HEK293 (cell line): ENCODE measurements around the gene STRBP.
A peak's percentile ranks its signal among the peaks of the same experiment; 100 is the strongest.

Experiments used
- CTCF ChIA-PET: fragments of 350-600 bp; formaldehyde crosslinking; extraction: SDS; loops from one replicate; lab custom pipeline; 2021; ENCODE audit warnings: antibody characterized with exemption; lab: Yijun Ruan, JAX
- POLR2A ChIA-PET: fragments of 300-600 bp; formaldehyde crosslinking; extraction: SDS; loops from one replicate; lab custom pipeline; 2020; ENCODE audit warnings: antibody characterized with exemption, inconsistent platforms; lab: Yijun Ruan, JAX
- H3K27ac ChIP-seq: fragments of 200-500 bp; sonication (Bioruptor generic); 2 replicates; pipeline ENCODE4 v1.5.1; 2014; ENCODE audit warnings: low read depth, low read length, control low read depth, inconsistent platforms; ENCODE audit errors: extremely low read depth
- H3K36me3 ChIP-seq, 2 experiments: fragments of 200-500 bp in 1 of 2; sonication (Bioruptor generic) in 1 of 2; 1 replicate in 1 of 2; 2 replicates in 1 of 2; pipeline ENCODE4 v1.5.1; 2014 to 2017; ENCODE audit warnings: inconsistent platforms in 2 of 2, low read length in 2 of 2; ENCODE audit not compliant: control insufficient read depth in 2 of 2, insufficient read depth in 1 of 2
- H3K4me1 ChIP-seq: fragments of 200-500 bp; sonication (Bioruptor generic); 2 replicates; pipeline ENCODE4 v1.5.1; 2014; ENCODE audit warnings: mild to moderate bottlenecking, low read length, inconsistent platforms; ENCODE audit not compliant: control insufficient read depth, insufficient read depth
- H3K4me3 ChIP-seq: 2 replicates; pipeline ENCODE4 v1.5.1; 2011; ENCODE audit warnings: low read depth, mild to moderate bottlenecking, control low read depth, low read length, moderate library complexity
- H3K9me3 ChIP-seq: fragments of 200-500 bp; sonication (Bioruptor generic); 2 replicates; pipeline ENCODE4 v1.5.1; 2014; ENCODE audit warnings: low read depth, low read length, inconsistent platforms; ENCODE audit not compliant: control insufficient read depth, insufficient read depth
- GLIS1 ChIP-seq: fragments of 450-650 bp; formaldehyde crosslinking; IDR thresholded peaks from 2 replicates; pipeline ENCODE4 v1.5.1; 2016; ENCODE audit warnings: missing biosample characterization, missing genetic modification characterization
- HOXA7 ChIP-seq: sonication (generic); formaldehyde crosslinking; IDR thresholded peaks from 2 replicates; pipeline ENCODE4 v1.8.1; 2022; ENCODE audit warnings: missing genetic modification reagents, borderline replicate concordance
- KLF1 ChIP-seq: fragments of 450-650 bp; formaldehyde crosslinking; IDR thresholded peaks from 2 replicates; pipeline ENCODE4 v1.5.1; 2016; ENCODE audit warnings: missing biosample characterization, missing genetic modification characterization
- KLF10 ChIP-seq: fragments of 450-650 bp; IDR thresholded peaks from 2 replicates; pipeline ENCODE4 v1.5.1; 2018; ENCODE audit warnings: missing biosample characterization, mild to moderate bottlenecking, missing genetic modification characterization
- MYNN ChIP-seq: fragments of 450-650 bp; formaldehyde crosslinking; IDR thresholded peaks from 2 replicates; pipeline ENCODE4 v1.5.1; 2016; ENCODE audit warnings: missing biosample characterization, missing genetic modification characterization, borderline replicate concordance
- TRIM28 ChIP-seq: IDR thresholded peaks from 2 replicates; pipeline ENCODE4 v1.6.1; 2011; ENCODE audit warnings: low read length, control low read depth, borderline replicate concordance
- ZBTB20 ChIP-seq: fragments of 450-650 bp; formaldehyde crosslinking; IDR thresholded peaks from 2 replicates; pipeline ENCODE4 v1.5.1; 2016; ENCODE audit warnings: missing biosample characterization, missing genetic modification characterization
- ZFHX2 ChIP-seq: fragments of 450-650 bp; formaldehyde crosslinking; conservative IDR thresholded peaks from 2 replicates; pipeline ENCODE4 v1.5.1; 2016; ENCODE audit warnings: missing biosample characterization, missing genetic modification characterization
- ZNF114 ChIP-seq: fragments of 450-650 bp; formaldehyde crosslinking; IDR thresholded peaks from 2 replicates; pipeline ENCODE4 v1.5.0; 2017; ENCODE audit warnings: missing biosample characterization, missing genetic modification characterization
- ZNF133 ChIP-seq: fragments of 450-650 bp; formaldehyde crosslinking; IDR thresholded peaks from 2 replicates; pipeline ENCODE4 v1.5.1; 2016; ENCODE audit warnings: missing biosample characterization, missing genetic modification characterization
- ZNF140 ChIP-seq: fragments of 450-650 bp; formaldehyde crosslinking; IDR thresholded peaks from 2 replicates; pipeline ENCODE4 v1.5.1; 2016; ENCODE audit warnings: missing biosample characterization, missing genetic modification characterization
- ZNF155 ChIP-seq: fragments of 450-650 bp; formaldehyde crosslinking; IDR thresholded peaks from 2 replicates; pipeline ENCODE4 v1.5.1; 2016; ENCODE audit warnings: missing biosample characterization, missing genetic modification characterization
- ZNF341 ChIP-seq: fragments of 450-650 bp; formaldehyde crosslinking; IDR thresholded peaks from 2 replicates; pipeline ENCODE4; 2016; ENCODE audit warnings: low read depth, missing biosample characterization, missing genetic modification characterization
- ZNF391 ChIP-seq: fragments of 450-650 bp; formaldehyde crosslinking; IDR thresholded peaks from 2 replicates; pipeline ENCODE4 v1.5.1; 2016; ENCODE audit warnings: low read depth, missing biosample characterization, missing genetic modification characterization, borderline replicate concordance
- ZNF404 ChIP-seq: fragments of 450-650 bp; formaldehyde crosslinking; IDR thresholded peaks from 2 replicates; pipeline ENCODE4 v1.5.1; 2017; ENCODE audit warnings: missing biosample characterization, missing genetic modification characterization
- ZNF426 ChIP-seq: fragments of 450-650 bp; formaldehyde crosslinking; IDR thresholded peaks from 2 replicates; pipeline ENCODE4 v1.5.1; 2017; ENCODE audit warnings: missing biosample characterization, missing genetic modification characterization, mild to moderate bottlenecking, inconsistent platforms, moderate library complexity
- ZNF48 ChIP-seq: fragments of 450-650 bp; formaldehyde crosslinking; IDR thresholded peaks from 2 replicates; pipeline ENCODE4 v1.5.1; 2016; ENCODE audit warnings: missing biosample characterization, missing genetic modification characterization
- ZNF549 ChIP-seq: fragments of 450-650 bp; IDR thresholded peaks from 2 replicates; pipeline ENCODE4 v1.5.1; 2018; ENCODE audit warnings: missing biosample characterization, missing genetic modification characterization, mild to moderate bottlenecking, inconsistent platforms, moderate library complexity
- ZNF561 ChIP-seq: fragments of 450-650 bp; IDR thresholded peaks from 2 replicates; pipeline ENCODE4 v1.5.1; 2018; ENCODE audit warnings: missing biosample characterization, missing genetic modification characterization, borderline replicate concordance
- ZNF610 ChIP-seq: fragments of 450-650 bp; formaldehyde crosslinking; IDR thresholded peaks from 2 replicates; pipeline ENCODE4 v1.5.1; 2016; ENCODE audit warnings: missing biosample characterization, missing genetic modification characterization, borderline replicate concordance
- ZNF658 ChIP-seq: fragments of 450-650 bp; formaldehyde crosslinking; IDR thresholded peaks from 2 replicates; pipeline ENCODE4; 2016; ENCODE audit warnings: missing biosample characterization, missing genetic modification characterization
- ZNF660 ChIP-seq: fragments of 450-650 bp; IDR thresholded peaks from 2 replicates; pipeline ENCODE4 v1.5.1; 2018; ENCODE audit warnings: missing biosample characterization, mild to moderate bottlenecking, missing genetic modification characterization
- ZNF830 ChIP-seq: fragments of 450-650 bp; IDR thresholded peaks from 2 replicates; pipeline ENCODE4 v1.5.0; 2018; ENCODE audit warnings: missing biosample characterization, missing genetic modification characterization, low read depth, mild to moderate bottlenecking, moderate library complexity
- ZNF837 ChIP-seq: fragments of 450-650 bp; formaldehyde crosslinking; IDR thresholded peaks from 2 replicates; pipeline ENCODE4 v1.5.1; 2016; ENCODE audit warnings: missing biosample characterization, missing genetic modification characterization
- ZXDB ChIP-seq: fragments of 450-650 bp; formaldehyde crosslinking; IDR thresholded peaks from 2 replicates; pipeline ENCODE4 v1.5.1; 2016; ENCODE audit warnings: missing biosample characterization, missing genetic modification characterization
- TF ChIP-seq, protein P1 (sequence below): fragments of 450-650 bp; formaldehyde crosslinking; IDR thresholded peaks from 2 replicates; pipeline ENCODE4 v1.5.1; 2016; ENCODE audit warnings: missing biosample characterization, missing genetic modification characterization
- TF ChIP-seq, protein P2 (sequence below): fragments of 450-650 bp; formaldehyde crosslinking; IDR thresholded peaks from 2 replicates; pipeline ENCODE4 v1.5.1; 2016; ENCODE audit warnings: missing biosample characterization, missing genetic modification characterization
- TF ChIP-seq, protein P3 (sequence below): fragments of 450-650 bp; formaldehyde crosslinking; IDR thresholded peaks from 2 replicates; pipeline ENCODE4 v1.5.1; 2016; ENCODE audit warnings: missing biosample characterization, missing genetic modification characterization
- TF ChIP-seq, protein P4 (sequence below): fragments of 450-650 bp; formaldehyde crosslinking; IDR thresholded peaks from 2 replicates; pipeline ENCODE4 v1.5.1; 2017; ENCODE audit warnings: missing biosample characterization, missing genetic modification characterization
- TF ChIP-seq, protein P5 (sequence below): fragments of 450-650 bp; formaldehyde crosslinking; IDR thresholded peaks from 2 replicates; pipeline ENCODE4 v1.5.1; 2016; ENCODE audit warnings: missing biosample characterization, missing genetic modification characterization

The STRBP gene

DNA sequence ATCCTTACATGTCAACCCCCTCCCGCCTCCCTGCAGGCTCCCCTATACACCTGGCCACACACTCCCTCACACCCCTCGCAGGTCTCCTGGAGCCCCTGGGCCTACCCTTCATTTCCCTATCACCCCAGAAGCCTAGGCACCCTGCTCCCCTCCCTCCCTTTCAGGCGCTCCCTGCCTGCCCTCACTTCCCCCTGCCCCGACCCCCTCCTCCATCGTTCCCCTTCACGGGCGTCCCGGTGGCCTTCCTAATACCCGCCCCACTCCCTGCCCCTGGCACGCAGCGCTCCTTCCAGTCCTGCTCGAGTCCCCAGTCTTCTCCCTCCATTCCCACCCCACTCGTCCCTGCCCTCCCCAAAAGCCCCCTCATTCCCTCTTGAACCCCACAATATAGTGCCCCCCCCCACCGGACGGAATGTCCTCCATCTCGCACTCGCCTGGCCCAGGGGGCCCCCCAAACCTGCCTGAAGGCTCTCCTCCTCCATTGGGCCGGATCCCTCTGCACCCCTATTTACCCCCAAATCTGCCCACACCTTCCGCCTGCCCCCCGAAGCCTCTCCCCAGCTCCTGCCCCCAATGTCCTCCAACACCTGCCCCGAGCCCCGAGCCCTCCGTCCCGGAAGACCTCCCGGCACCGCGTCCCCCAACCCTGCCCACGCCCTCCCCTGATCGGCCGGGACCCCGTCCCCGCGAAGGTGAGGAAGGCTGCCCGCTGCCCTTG, 746 bp downstream of the STRBP start:
- Histone ChIP-seq H3K36me3 (no peaks in the 10 kb centered on the region), H3K4me1 (0 out of 2 replicates have a peak, but pooled peaks cover 2% of the 10 kb centered on the region), H3K9me3 (no peaks in the 10 kb centered on the region), H3K27ac (peak overlapping the region; percentile 64; the same call in 1 of the 2 replicates), H3K4me3 (peak overlapping the region; percentile 80)
- POLR2A ChIA-PET, result no interaction called here
- CTCF ChIA-PET, result no interaction called here
- TF ChIP-seq ZNF426 (tag by site-specific recombination), result no peak
- peak; percentile 30; the same call in 1 of the 2 replicates for TF ChIP-seq ZNF341 (tag by site-specific recombination)
- TF ChIP-seq ZNF660, result no peak
- TF ChIP-seq, protein P1, sequence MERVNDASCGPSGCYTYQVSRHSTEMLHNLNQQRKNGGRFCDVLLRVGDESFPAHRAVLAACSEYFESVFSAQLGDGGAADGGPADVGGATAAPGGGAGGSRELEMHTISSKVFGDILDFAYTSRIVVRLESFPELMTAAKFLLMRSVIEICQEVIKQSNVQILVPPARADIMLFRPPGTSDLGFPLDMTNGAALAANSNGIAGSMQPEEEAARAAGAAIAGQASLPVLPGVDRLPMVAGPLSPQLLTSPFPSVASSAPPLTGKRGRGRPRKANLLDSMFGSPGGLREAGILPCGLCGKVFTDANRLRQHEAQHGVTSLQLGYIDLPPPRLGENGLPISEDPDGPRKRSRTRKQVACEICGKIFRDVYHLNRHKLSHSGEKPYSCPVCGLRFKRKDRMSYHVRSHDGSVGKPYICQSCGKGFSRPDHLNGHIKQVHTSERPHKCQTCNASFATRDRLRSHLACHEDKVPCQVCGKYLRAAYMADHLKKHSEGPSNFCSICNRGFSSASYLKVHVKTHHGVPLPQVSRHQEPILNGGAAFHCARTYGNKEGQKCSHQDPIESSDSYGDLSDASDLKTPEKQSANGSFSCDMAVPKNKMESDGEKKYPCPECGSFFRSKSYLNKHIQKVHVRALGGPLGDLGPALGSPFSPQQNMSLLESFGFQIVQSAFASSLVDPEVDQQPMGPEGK (tag by site-specific recombination), result peak; percentile 79
- TF ChIP-seq MYNN (tag by site-specific recombination), result no peak
- TF ChIP-seq ZNF404 (tag by site-specific recombination), result no peak
- TF ChIP-seq ZFHX2 (tag by site-specific recombination), result peak; percentile 49
- no peak for TF ChIP-seq ZNF658
- peak; percentile 12; the same call in 1 of the 2 replicates for TF ChIP-seq ZNF391 (tag by site-specific recombination)
- no peak for TF ChIP-seq ZNF155 (tag by site-specific recombination)
- TF ChIP-seq, protein P2, sequence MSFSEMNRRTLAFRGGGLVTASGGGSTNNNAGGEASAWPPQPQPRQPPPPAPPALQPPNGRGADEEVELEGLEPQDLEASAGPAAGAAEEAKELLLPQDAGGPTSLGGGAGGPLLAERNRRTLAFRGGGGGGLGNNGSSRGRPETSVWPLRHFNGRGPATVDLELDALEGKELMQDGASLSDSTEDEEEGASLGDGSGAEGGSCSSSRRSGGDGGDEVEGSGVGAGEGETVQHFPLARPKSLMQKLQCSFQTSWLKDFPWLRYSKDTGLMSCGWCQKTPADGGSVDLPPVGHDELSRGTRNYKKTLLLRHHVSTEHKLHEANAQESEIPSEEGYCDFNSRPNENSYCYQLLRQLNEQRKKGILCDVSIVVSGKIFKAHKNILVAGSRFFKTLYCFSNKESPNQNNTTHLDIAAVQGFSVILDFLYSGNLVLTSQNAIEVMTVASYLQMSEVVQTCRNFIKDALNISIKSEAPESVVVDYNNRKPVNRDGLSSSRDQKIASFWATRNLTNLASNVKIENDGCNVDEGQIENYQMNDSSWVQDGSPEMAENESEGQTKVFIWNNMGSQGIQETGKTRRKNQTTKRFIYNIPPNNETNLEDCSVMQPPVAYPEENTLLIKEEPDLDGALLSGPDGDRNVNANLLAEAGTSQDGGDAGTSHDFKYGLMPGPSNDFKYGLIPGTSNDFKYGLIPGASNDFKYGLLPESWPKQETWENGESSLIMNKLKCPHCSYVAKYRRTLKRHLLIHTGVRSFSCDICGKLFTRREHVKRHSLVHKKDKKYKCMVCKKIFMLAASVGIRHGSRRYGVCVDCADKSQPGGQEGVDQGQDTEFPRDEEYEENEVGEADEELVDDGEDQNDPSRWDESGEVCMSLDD (tag by site-specific recombination), result peak; percentile 84
- no peak for TF ChIP-seq ZNF830
- no peak for TF ChIP-seq KLF10 (tag by site-specific recombination)
- TF ChIP-seq, protein P3, sequence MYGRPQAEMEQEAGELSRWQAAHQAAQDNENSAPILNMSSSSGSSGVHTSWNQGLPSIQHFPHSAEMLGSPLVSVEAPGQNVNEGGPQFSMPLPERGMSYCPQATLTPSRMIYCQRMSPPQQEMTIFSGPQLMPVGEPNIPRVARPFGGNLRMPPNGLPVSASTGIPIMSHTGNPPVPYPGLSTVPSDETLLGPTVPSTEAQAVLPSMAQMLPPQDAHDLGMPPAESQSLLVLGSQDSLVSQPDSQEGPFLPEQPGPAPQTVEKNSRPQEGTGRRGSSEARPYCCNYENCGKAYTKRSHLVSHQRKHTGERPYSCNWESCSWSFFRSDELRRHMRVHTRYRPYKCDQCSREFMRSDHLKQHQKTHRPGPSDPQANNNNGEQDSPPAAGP (tag by site-specific recombination), result no peak
- no peak for TF ChIP-seq ZNF549
- TF ChIP-seq, protein P4, sequence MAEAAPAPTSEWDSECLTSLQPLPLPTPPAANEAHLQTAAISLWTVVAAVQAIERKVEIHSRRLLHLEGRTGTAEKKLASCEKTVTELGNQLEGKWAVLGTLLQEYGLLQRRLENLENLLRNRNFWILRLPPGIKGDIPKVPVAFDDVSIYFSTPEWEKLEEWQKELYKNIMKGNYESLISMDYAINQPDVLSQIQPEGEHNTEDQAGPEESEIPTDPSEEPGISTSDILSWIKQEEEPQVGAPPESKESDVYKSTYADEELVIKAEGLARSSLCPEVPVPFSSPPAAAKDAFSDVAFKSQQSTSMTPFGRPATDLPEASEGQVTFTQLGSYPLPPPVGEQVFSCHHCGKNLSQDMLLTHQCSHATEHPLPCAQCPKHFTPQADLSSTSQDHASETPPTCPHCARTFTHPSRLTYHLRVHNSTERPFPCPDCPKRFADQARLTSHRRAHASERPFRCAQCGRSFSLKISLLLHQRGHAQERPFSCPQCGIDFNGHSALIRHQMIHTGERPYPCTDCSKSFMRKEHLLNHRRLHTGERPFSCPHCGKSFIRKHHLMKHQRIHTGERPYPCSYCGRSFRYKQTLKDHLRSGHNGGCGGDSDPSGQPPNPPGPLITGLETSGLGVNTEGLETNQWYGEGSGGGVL, result peak; percentile 63
- TF ChIP-seq ZNF114 (tag by site-specific recombination), result no peak
- TF ChIP-seq KLF1 (tag by site-specific recombination), result no peak
- no peak for TF ChIP-seq TRIM28
- peak; percentile 53 for TF ChIP-seq ZBTB20 (tag by site-specific recombination)
- peak; percentile 13; the same call in 1 of the 2 replicates for TF ChIP-seq GLIS1
- TF ChIP-seq ZNF48 (tag by site-specific recombination), result no peak
- no peak for TF ChIP-seq HOXA7 (CRISPR knock-in tag)
- TF ChIP-seq ZNF610, result no peak
- TF ChIP-seq ZNF133 (tag by site-specific recombination), result no peak
- TF ChIP-seq ZNF140 (tag by site-specific recombination), result no peak
- TF ChIP-seq, protein P5, sequence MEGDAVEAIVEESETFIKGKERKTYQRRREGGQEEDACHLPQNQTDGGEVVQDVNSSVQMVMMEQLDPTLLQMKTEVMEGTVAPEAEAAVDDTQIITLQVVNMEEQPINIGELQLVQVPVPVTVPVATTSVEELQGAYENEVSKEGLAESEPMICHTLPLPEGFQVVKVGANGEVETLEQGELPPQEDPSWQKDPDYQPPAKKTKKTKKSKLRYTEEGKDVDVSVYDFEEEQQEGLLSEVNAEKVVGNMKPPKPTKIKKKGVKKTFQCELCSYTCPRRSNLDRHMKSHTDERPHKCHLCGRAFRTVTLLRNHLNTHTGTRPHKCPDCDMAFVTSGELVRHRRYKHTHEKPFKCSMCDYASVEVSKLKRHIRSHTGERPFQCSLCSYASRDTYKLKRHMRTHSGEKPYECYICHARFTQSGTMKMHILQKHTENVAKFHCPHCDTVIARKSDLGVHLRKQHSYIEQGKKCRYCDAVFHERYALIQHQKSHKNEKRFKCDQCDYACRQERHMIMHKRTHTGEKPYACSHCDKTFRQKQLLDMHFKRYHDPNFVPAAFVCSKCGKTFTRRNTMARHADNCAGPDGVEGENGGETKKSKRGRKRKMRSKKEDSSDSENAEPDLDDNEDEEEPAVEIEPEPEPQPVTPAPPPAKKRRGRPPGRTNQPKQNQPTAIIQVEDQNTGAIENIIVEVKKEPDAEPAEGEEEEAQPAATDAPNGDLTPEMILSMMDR (tag by site-specific recombination), result no peak
- TF ChIP-seq ZNF561 (tag by site-specific recombination), result no peak
- no peak for TF ChIP-seq ZNF837 (tag by site-specific recombination)
- 0 out of 2 replicates have a peak, but pooled peaks have one; percentile 10 for TF ChIP-seq ZXDB (tag by site-specific recombination)
